GM18511 (cell line): Measurements from ENCODE around the gene ZNF705A.
"Not testable (repeated sequence)": the region's sequence is repeated elsewhere in the genome, so short reads cannot be mapped to it uniquely, and the experiment has no call there.

Source experiments
- ATAC-seq: cut with Tn5 transposase; IDR thresholded peaks from one replicate; pipeline ENCODE4 v1.9.1; 2021; ENCODE audit warnings: mild to moderate bottlenecking, moderate library complexity; ENCODE audit not compliant: unreplicated experiment

ZNF705A gene

GRCh38 chr12:8156845-8157244 is at the start of gene ZNF705A:
Gene ZNF705A (plus strand): TSS chr12:8157015. CDS start chr12:8172626, 15,611 bp downstream.
- no peak for ATAC-seq

GRCh38 chr12:8108808-8109398 is 47.9 kb upstream of the ZNF705A start:
- no peak for ATAC-seq

GRCh38 chr12:8113117-8113516 is 43.7 kb upstream of the ZNF705A start:
- not testable (repeated sequence) for ATAC-seq

GRCh38 chr12:8120072-8120713 is 36.6 kb upstream of the ZNF705A start:
- no peak for ATAC-seq

GRCh38 chr12:8123124-8123912 is 33.5 kb upstream of the ZNF705A start, which contains the start of gene CLEC4A:
Gene CLEC4A (plus strand): TSS chr12:8123617. CDS start chr12:8123879, 262 bp downstream.
- no peak for ATAC-seq

GRCh38 chr12:8127138-8127537 is 29.7 kb upstream of the ZNF705A start:
- ATAC-seq: no peak

- ATAC-seq: not testable (repeated sequence)
Observed at GRCh38 chr12:8133636-8134397, 23.0 kb upstream of the ZNF705A start.

GRCh38 chr12:8134398-8134930 is 22.4 kb upstream of the ZNF705A start:
- ATAC-seq: not testable (repeated sequence)

- not testable (repeated sequence) for ATAC-seq
Observed at GRCh38 chr12:8141647-8142046, 15.2 kb upstream of the ZNF705A start.

GRCh38 chr12:8143261-8143660 is 13.6 kb upstream of the ZNF705A start:
- no peak for ATAC-seq

- ATAC-seq: no peak
Observed at GRCh38 chr12:8145754-8146441, 10.9 kb upstream of the ZNF705A start.

GRCh38 chr12:8146442-8146771 is 10.4 kb upstream of the ZNF705A start:
- ATAC-seq: no peak

- ATAC-seq: no peak
Observed at GRCh38 chr12:8154526-8154925, 2.3 kb upstream of the ZNF705A start.

- no peak for ATAC-seq
Observed at GRCh38 chr12:8156416-8156815, 399 bp upstream of the ZNF705A start.

- ATAC-seq: no peak
Observed at GRCh38 chr12:8157484-8158198, 826 bp downstream of the ZNF705A start.

- ATAC-seq: not testable (repeated sequence)
Observed at GRCh38 chr12:8172911-8173310, 16.1 kb downstream of the ZNF705A start.

- ATAC-seq: not testable (repeated sequence)
Observed at GRCh38 chr12:8179989-8180585, 23.3 kb downstream of the ZNF705A start.

GRCh38 chr12:8181271-8181670 is 24.5 kb downstream of the ZNF705A start:
- not testable (repeated sequence) for ATAC-seq

GRCh38 chr12:8182923-8183322 is 26.1 kb downstream of the ZNF705A start:
- ATAC-seq: not testable (repeated sequence)
